H1 (cell line): Measurements from ENCODE around the gene STEAP1B. TPM values are rescaled to one million over a fixed set of nuclear protein-coding genes. Genes with fewer than 3 reads are reported as not detected.

ENCODE experiments used
- CTCF ChIA-PET: fragments of 300-600 bp; sonication (Branson Sonifier 250); formaldehyde crosslinking; loops from one replicate; lab custom pipeline; 2021; ENCODE audit not compliant: partially characterized antibody; lab: Charles Lee
- POLR2A ChIA-PET: fragments of 300-600 bp; sonication (Branson Sonifier 250); formaldehyde crosslinking; loops from one replicate; lab custom pipeline; 2021; ENCODE audit warnings: inconsistent platforms; ENCODE audit not compliant: partially characterized antibody; lab: Charles Lee
- DNase-seq, 2 experiments: peaks; one replicate each; pipeline versions ENCODE4 v3.0.0 to v3.0.0-alpha.2; 2010 to 2022; ENCODE audit warnings: low spot score in 2 of 2, low read depth in 1 of 2, mixed read lengths in 1 of 2
- FAIRE-seq: peaks from 2 replicates; lab custom pipeline; 2011; peaks lifted over from hg19 to GRCh38; lab: Jason Lieb, UNC
- H2AFZ ChIP-seq: 2 replicates; pipeline ENCODE4 v1.8.1; 2012; ENCODE audit warnings: low read length, inconsistent platforms
- H2AK5ac ChIP-seq: 2 replicates; pipeline ENCODE4 v1.6.1; 2013; ENCODE audit warnings: low read depth, low read length
- H2BK120ac ChIP-seq: replicated peaks from 2 replicates; pipeline ENCODE3; 2013; ENCODE audit warnings: low read depth, low read length, inconsistent platforms
- H2BK12ac ChIP-seq: 2 replicates; pipeline ENCODE4 v1.6.1; 2013; ENCODE audit warnings: low read depth, low read length
- H2BK15ac ChIP-seq: 2 replicates; pipeline ENCODE4 v1.6.1; 2013; ENCODE audit warnings: low read length
- H2BK20ac ChIP-seq: 2 replicates; pipeline ENCODE4 v1.6.1; 2013; ENCODE audit warnings: low read length
- H2BK5ac ChIP-seq: 2 replicates; pipeline ENCODE4 v1.6.1; 2013; ENCODE audit warnings: low read depth, low read length
- H3K14ac ChIP-seq: 2 replicates; pipeline ENCODE4 v1.6.1; 2013; ENCODE audit warnings: inconsistent platforms; ENCODE audit not compliant: insufficient read length
- H3K18ac ChIP-seq: 2 replicates; pipeline ENCODE4 v1.6.1; 2013; ENCODE audit warnings: low read length; ENCODE audit errors: extremely low read depth
- H3K23ac ChIP-seq: 2 replicates; pipeline ENCODE4 v1.6.1; 2013; ENCODE audit warnings: inconsistent platforms; ENCODE audit not compliant: insufficient read length
- H3K23me2 ChIP-seq: 2 replicates; pipeline ENCODE4 v1.6.1; 2013; ENCODE audit warnings: low read depth, low read length
- H3K27ac ChIP-seq: 2 replicates; pipeline ENCODE4 v1.6.1; 2011; ENCODE audit warnings: low read depth, low read length, inconsistent platforms
- H3K27me3 ChIP-seq, 4 experiments: replicated peaks in 1 of 4; 1 replicate in 1 of 4; 2 replicates in 3 of 4; pipeline versions ENCODE4 v1.6.1 to v1.8.1; 2011 to 2013; ENCODE audit warnings: low read length in 3 of 4, mild to moderate bottlenecking in 3 of 4, inconsistent platforms in 2 of 4, mixed read lengths in 2 of 4, moderate library complexity in 1 of 4; ENCODE audit not compliant: control insufficient read depth in 3 of 4, insufficient read depth in 3 of 4; ENCODE audit errors: extremely low read depth in 1 of 4
- H3K36me3 ChIP-seq, 4 experiments: 2 replicates each; pipeline versions ENCODE4 v1.6.1 to v1.8.1; 2011 to 2013; ENCODE audit warnings: mild to moderate bottlenecking in 4 of 4, low read length in 3 of 4, moderate library complexity in 2 of 4, control low read depth in 1 of 4, inconsistent platforms in 1 of 4; ENCODE audit not compliant: insufficient read depth in 4 of 4, control insufficient read depth in 2 of 4
- H3K4ac ChIP-seq: replicated peaks from 2 replicates; pipeline ENCODE3; 2013; ENCODE audit warnings: low read length, low read depth, mixed read lengths, inconsistent platforms; ENCODE audit not compliant: insufficient read length
- H3K4me1 ChIP-seq, 4 experiments: replicated peaks in 1 of 4; 1 replicate in 1 of 4; 2 replicates in 3 of 4; pipeline versions ENCODE4 v1.6.1 to v1.8.1; 2011 to 2013; ENCODE audit warnings: low read length in 3 of 4, inconsistent platforms in 2 of 4, mixed read lengths in 1 of 4; ENCODE audit not compliant: insufficient read depth in 4 of 4, control insufficient read depth in 3 of 4
- H3K4me2 ChIP-seq, 2 experiments: 2 replicates each; pipeline versions ENCODE4 v1.6.1 to v1.8.1; 2011 to 2013; ENCODE audit warnings: low read depth in 2 of 2, low read length in 2 of 2, control low read depth in 1 of 2, inconsistent platforms in 1 of 2, mild to moderate bottlenecking in 1 of 2; ENCODE audit not compliant: insufficient read depth in 1 of 2
- H3K4me3 ChIP-seq, 4 experiments: fragments of 200-600, 300-600 bp in 1 of 4; sonication (generic), shearing (Covaris generic), sonication (Bioruptor Twin) in 1 of 4; 2 replicates each; pipeline versions ENCODE4 v1.5.1 to v1.8.1; 2011 to 2016; ENCODE audit warnings: low read length in 4 of 4, low read depth in 3 of 4, control low read depth in 2 of 4, inconsistent platforms in 2 of 4, mild to moderate bottlenecking in 2 of 4, mixed read lengths in 1 of 4, moderate library complexity in 1 of 4; ENCODE audit not compliant: insufficient read depth in 2 of 4; ENCODE audit errors: extremely low read depth in 1 of 4
- H3K56ac ChIP-seq: replicated peaks from 2 replicates; pipeline ENCODE3; 2013; ENCODE audit warnings: low read depth, mild to moderate bottlenecking, mixed read lengths, low read length, inconsistent platforms; ENCODE audit not compliant: insufficient read length
- H3K79me1 ChIP-seq: 2 replicates; pipeline ENCODE4 v1.6.1; 2013; ENCODE audit warnings: low read depth, low read length, control low read depth
- H3K79me2 ChIP-seq, 2 experiments: 2 replicates each; pipeline versions ENCODE4 v1.6.1 to v1.8.1; 2012 to 2013; ENCODE audit warnings: low read length in 2 of 2, mild to moderate bottlenecking in 2 of 2, inconsistent platforms in 1 of 2; ENCODE audit not compliant: insufficient read depth in 2 of 2, control insufficient read depth in 1 of 2
- H3K9ac ChIP-seq, 4 experiments: replicated peaks in 1 of 4; 1 replicate in 1 of 4; 2 replicates in 3 of 4; pipeline versions ENCODE4 v1.6.1 to v1.8.1; 2011 to 2013; ENCODE audit warnings: low read depth in 3 of 4, low read length in 3 of 4, control low read depth in 2 of 4, mild to moderate bottlenecking in 2 of 4, moderate library complexity in 2 of 4, inconsistent platforms in 1 of 4; ENCODE audit errors: extremely low read depth in 1 of 4
- H3K9me3 ChIP-seq, 2 experiments: 2 replicates each; pipeline versions ENCODE4 v1.6.1 to v1.8.1; 2012 to 2013; ENCODE audit warnings: mild to moderate bottlenecking in 2 of 2, moderate library complexity in 2 of 2, control low read depth in 1 of 2, inconsistent platforms in 1 of 2, low read depth in 1 of 2, low read length in 1 of 2, mixed read lengths in 1 of 2; ENCODE audit not compliant: insufficient read depth in 2 of 2
- H4K20me1 ChIP-seq, 2 experiments: replicated peaks in 1 of 2; 2 replicates each; pipeline versions ENCODE3 to v1.8.1; 2011 to 2013; ENCODE audit warnings: inconsistent platforms in 2 of 2, low read length in 2 of 2, mild to moderate bottlenecking in 1 of 2; ENCODE audit not compliant: insufficient read depth in 2 of 2, control insufficient read depth in 1 of 2
- H4K5ac ChIP-seq: 2 replicates; pipeline ENCODE4 v1.6.1; 2013; ENCODE audit warnings: low read length, low read depth, mixed read lengths, inconsistent platforms; ENCODE audit not compliant: insufficient read length
- H4K8ac ChIP-seq: 2 replicates; pipeline ENCODE4 v1.8.0; 2013; ENCODE audit warnings: mild to moderate bottlenecking, moderate library complexity, low read length, inconsistent platforms; ENCODE audit not compliant: insufficient read depth; ENCODE audit errors: extremely low read depth
- H4K91ac ChIP-seq: replicated peaks from 2 replicates; pipeline ENCODE3; 2013; ENCODE audit warnings: low read length, mixed read lengths, inconsistent platforms; ENCODE audit not compliant: insufficient read length
- BCL11A ChIP-seq, 2 experiments: IDR thresholded peaks; one replicate each; pipeline ENCODE4 v1.6.1; 2011; ENCODE audit warnings: low read depth in 2 of 2, low read length in 2 of 2, mild to moderate bottlenecking in 2 of 2
- CBX5 ChIP-seq: fragments of 300-800, 300-1000 bp; sonication (generic); IDR thresholded peaks from 2 replicates; pipeline ENCODE4 v1.7.1; 2016; ENCODE audit warnings: antibody characterized with exemption, low read length, low read depth
- CHD1 ChIP-seq: IDR thresholded peaks from 2 replicates; pipeline ENCODE4 v1.6.1; 2012; ENCODE audit warnings: low read depth, low read length, improper control_type of control experiment
- CTCF ChIP-seq, 3 experiments: IDR thresholded peaks; 1 replicate in 2 of 3; 2 replicates in 1 of 3; pipeline versions ENCODE4 v1.5.1 to v1.6.1; 2011; ENCODE audit warnings: low read length in 3 of 3, mild to moderate bottlenecking in 3 of 3, inconsistent platforms in 2 of 3, low read depth in 1 of 3, moderate library complexity in 1 of 3; ENCODE audit not compliant: insufficient read depth in 1 of 3; ENCODE audit errors: control extremely low read depth in 1 of 3
- JUN ChIP-seq: IDR thresholded peaks from 2 replicates; pipeline ENCODE4 v1.6.1; 2011; ENCODE audit warnings: low read depth, mild to moderate bottlenecking, improper control_type of control experiment, low read length
- POLR2A ChIP-seq, 2 experiments: IDR thresholded peaks; 1 replicate in 1 of 2; 2 replicates in 1 of 2; pipeline ENCODE4 v1.6.1; 2011; ENCODE audit warnings: low read depth in 2 of 2, low read length in 2 of 2, mild to moderate bottlenecking in 2 of 2; ENCODE audit errors: control extremely low read depth in 1 of 2
- SRF ChIP-seq: IDR thresholded peaks from 2 replicates; pipeline ENCODE4 v1.6.1; 2011; ENCODE audit warnings: mild to moderate bottlenecking, low read depth, low read length, moderate library complexity
- TBP ChIP-seq: IDR thresholded peaks from 2 replicates; pipeline ENCODE4 v1.6.1; 2011; ENCODE audit warnings: low read depth, low read length, improper control_type of control experiment
- WGBS, 2 experiments: shearing (Covaris generic) in 1 of 2; methylation state at CpG; one replicate each; pipeline versions ENCODE4 v1.1.6 to v1.1.7; 2013 to 2015; ENCODE audit warnings: low lambda C conversion rate in 2 of 2, mixed read lengths in 2 of 2, inconsistent platforms in 1 of 2, low coverage in 1 of 2, missing lambda C conversion rate in 1 of 2; ENCODE audit not compliant: insufficient replicate concordance in 2 of 2, insufficient coverage in 1 of 2, insufficient read length in 1 of 2; ENCODE audit errors: extremely low coverage in 1 of 2, missing lambda C conversion rate in 1 of 2; 5-methylcytosine and 5-hydroxymethylcytosine counted together
- polyA plus RNA-seq, 7 experiments: library from polyadenylated mRNA; depleted of rRNA in 3 of 7; stranded (reverse) in 5 of 7; unstranded in 2 of 7; fragments of >200 nt in 5 of 7; fragments of 200-250 nt in 2 of 7; gene quantifications; 1 replicate in 5 of 7; 2 replicates in 1 of 7; 4 replicates in 1 of 7; pipeline versions ENCODE4 v1.2.1 to v1.2.3, GENCODE V29; 2011 to 2013; ENCODE audit warnings: missing spikeins in 2 of 7, mixed read lengths in 2 of 7
- total RNA-seq: library from RNA; stranded (reverse); fragmentation: NEBNext Ultra II Directional; extraction: Animal tissue kit (Norgen Biotek cat#: 25700); gene quantifications from 2 replicates; pipeline ENCODE4 v1.2.1, GENCODE V29; 2021

The STEAP1B gene
- total and polyA plus RNA-seq, 2 of the 8 experiments (the other 6 are each of a cell fraction or from before 2014, with no cell fraction given): 5.4 to 8.7 TPM

- H3K23me2 ChIP-seq: no peaks in the 10 kb centered on the region
- no peaks in the 10 kb centered on the region for H3K36me3 ChIP-seq
- 85% methylated on average over 7 of the region's 7 CpGs; no CpG with 5 or more reads in 1 of the 2 experiments for WGBS, 2 experiments
These were observed 121.6 kb downstream of the STEAP1B start for GRCh38 chr7:22378199-22378980.

More at GRCh38 chr7:22378199-22378980, 121.6 kb downstream of the STEAP1B start:
- H3K23ac ChIP-seq: no peak overlapping the region
- H3K56ac ChIP-seq: no peak overlapping the region
- H4K91ac ChIP-seq: no peak overlapping the region
- no peaks in the 10 kb centered on the region for H3K79me1 ChIP-seq
- no peak overlapping the region for H3K4me3 ChIP-seq
- no peak overlapping the region for H2BK120ac ChIP-seq
- H2AFZ ChIP-seq: no peak overlapping the region
- H2BK15ac ChIP-seq: no peak overlapping the region
- no peak overlapping the region for H3K18ac ChIP-seq
- no peak overlapping the region for H2BK5ac ChIP-seq
- no peak overlapping the region for H2AK5ac ChIP-seq
- H3K4me2 ChIP-seq: no peak overlapping the region
- H3K79me2 ChIP-seq: no peaks in the 10 kb centered on the region
- H3K9ac ChIP-seq: no peak overlapping the region
- ChIA-PET CTCF (interaction anchor here (0.6 kb wide), 1 partner anchor 37 kb away, joined by 3 read pairs; no protein-coding TSS in a partner anchor), POLR2A (no interaction called here)
- H4K20me1 ChIP-seq: no peaks in the 10 kb centered on the region
- TF ChIP-seq POLR2A (IDR thresholded peaks at IDR 0.05; ENCODE audit: control extremely low read depth in 1 of 2, low read depth in 2 of 2, low read length in 2 of 2) (no peak), CBX5 (no peak), SRF (no peak), CHD1 (no peak), JUN (no peak), CTCF (IDR thresholded peaks at IDR 0.05; ENCODE audit: control extremely low read depth in 1 of 3, insufficient read depth in 1 of 3, low read depth in 1 of 3, low read length in 3 of 3) (no peak), BCL11A (IDR thresholded peaks at IDR 0.05; ENCODE audit: low read depth in 2 of 2, low read length in 2 of 2) (no peak), TBP (no peak)
- no peak overlapping the region for H4K5ac ChIP-seq
- H2BK12ac ChIP-seq: no peak overlapping the region
- H4K8ac ChIP-seq: no peak overlapping the region
- H3K9me3 ChIP-seq: no peaks in the 10 kb centered on the region
- no peak overlapping the region for H3K27ac ChIP-seq
- no peak overlapping the region for H3K14ac ChIP-seq
- no peak overlapping the region for H3K4ac ChIP-seq
- no peak overlapping the region for H2BK20ac ChIP-seq
- FAIRE-seq: no peak
- no peaks in the 10 kb centered on the region for H3K4me1 ChIP-seq
- no peaks in the 10 kb centered on the region for H3K27me3 ChIP-seq
- no peak for DNase-seq
